Peyer's patch (tissue), 4 donors: ENCODE results near the gene TCF12. TPM values are rescaled to one million over a fixed set of nuclear protein-coding genes. Genes with fewer than 3 reads are reported as not detected.

Experiments used
- DNase-seq, 3 donors: peaks; one replicate each; pipeline ENCODE4 v3.0.0-alpha.2; 2017 to 2019
- H3K27ac ChIP-seq, 4 donors: fragments of 200-600 bp; sonication (generic); one replicate each; pipeline ENCODE4 v1.5.1; 2016 to 2019
- H3K27me3 ChIP-seq, 2 donors: fragments of 200-600 bp; sonication (generic); one replicate each; pipeline ENCODE4 v1.5.1; 2019
- H3K36me3 ChIP-seq, 3 donors: fragments of 200-600 bp; sonication (generic); one replicate each; pipeline ENCODE4 v1.5.1; 2016 to 2019
- H3K4me1 ChIP-seq, 4 donors: fragments of 200-600 bp; sonication (generic); one replicate each; pipeline ENCODE4 v1.5.1; 2016 to 2019
- H3K4me3 ChIP-seq, 4 donors: fragments of 200-600 bp; sonication (generic); 1 replicate in 3 of 4; 2 replicates in 1 of 4; pipeline ENCODE4 v1.5.1; 2016 to 2019; ENCODE audit warnings: mild to moderate bottlenecking in 1 of 4
- H3K9me3 ChIP-seq, 4 donors: fragments of 200-600 bp; sonication (generic); one replicate each; pipeline ENCODE4 v1.5.1; 2016 to 2019; ENCODE audit warnings: mild to moderate bottlenecking in 1 of 4
- CTCF ChIP-seq, 6 experiments: fragments of 450-650 bp in 4 of 6; fragments of 200-600 bp in 2 of 6; sonication (generic) in 1 of 6; IDR thresholded peaks; one replicate each; pipeline ENCODE4 v1.5.1; 2017 to 2019; ENCODE audit warnings: antibody characterized with exemption in 6 of 6, mild to moderate bottlenecking in 3 of 6, moderate library complexity in 1 of 6
- POLR2A ChIP-seq, 2 donors: fragments of 450-650 bp; IDR thresholded peaks; one replicate each; pipeline ENCODE4 v1.5.1; 2017; ENCODE audit warnings: antibody characterized with exemption in 2 of 2, mild to moderate bottlenecking in 2 of 2, moderate library complexity in 2 of 2
- total RNA-seq, 4 donors: library from RNA; depleted of rRNA; stranded (reverse); fragments of >200 nt; gene quantifications; one replicate each; pipeline ENCODE4 v1.1.0, GENCODE V29; 2016

The TCF12 gene
- total RNA-seq, 4 donors from 2014 or later = 98.4 to 815 (median 215) TPM

- no peak for DNase-seq
- H3K9me3 ChIP-seq = no peaks in the 10 kb centered on the region
- H3K36me3 ChIP-seq = no peaks in the 10 kb centered on the region
- no peaks in the 10 kb centered on the region for H3K27me3 ChIP-seq
- no peak overlapping the region for H3K27ac ChIP-seq
- no peak overlapping the region for H3K4me3 ChIP-seq
- no peak for TF ChIP-seq CTCF (IDR thresholded peaks at IDR 0.05)
- H3K4me1 ChIP-seq = peaks cover 0 to 11% (median 0%) of the 10 kb centered on the region in 4 donors
Observed at GRCh38 chr15:57183614-57184344, 265.3 kb downstream of the TCF12 start.

- Histone ChIP-seq H3K36me3 (no peaks in the 10 kb centered on the region), H3K4me1 (peaks cover 0 to 11% (median 0%) of the 10 kb centered on the region in 4 donors), H3K4me3 (no peak overlapping the region), H3K27me3 (no peaks in the 10 kb centered on the region), H3K27ac (no peak overlapping the region), H3K9me3 (no peaks in the 10 kb centered on the region)
- DNase-seq = no peak
- TF ChIP-seq CTCF (IDR thresholded peaks at IDR 0.05) (no peak), POLR2A (IDR thresholded peaks at IDR 0.05) (no peak)
Observed at GRCh38 chr15:57184502-57184901, 266.1 kb downstream of the TCF12 start.

- no peak for DNase-seq
- Histone ChIP-seq H3K27ac (no peak overlapping the region), H3K9me3 (no peaks in the 10 kb centered on the region), H3K4me1 (peaks cover 0 to 11% (median 0%) of the 10 kb centered on the region in 4 donors), H3K4me3 (no peak overlapping the region), H3K36me3 (no peaks in the 10 kb centered on the region), H3K27me3 (no peaks in the 10 kb centered on the region)
- TF ChIP-seq POLR2A (IDR thresholded peaks at IDR 0.05) (no peak), CTCF (IDR thresholded peaks at IDR 0.05) (no peak)
Observed at GRCh38 chr15:57185507-57186074, 267.1 kb downstream of the TCF12 start.

- TF ChIP-seq CTCF (IDR thresholded peaks at IDR 0.05) (no peak), POLR2A (IDR thresholded peaks at IDR 0.05) (no peak)
- Histone ChIP-seq H3K4me1 (no peaks in the 10 kb centered on the region), H3K36me3 (peaks cover 0 to 21% (median 0%) of the 10 kb centered on the region in 3 donors), H3K4me3 (no peak overlapping the region), H3K27me3 (no peaks in the 10 kb centered on the region), H3K27ac (no peak overlapping the region), H3K9me3 (no peaks in the 10 kb centered on the region)
- no peak for DNase-seq
Observed at GRCh38 chr15:57189466-57189865, 271.0 kb downstream of the TCF12 start.

- Histone ChIP-seq H3K36me3 (peaks cover 0 to 21% (median 0%) of the 10 kb centered on the region in 3 donors), H3K9me3 (no peaks in the 10 kb centered on the region), H3K27ac (no peak overlapping the region), H3K4me3 (no peak overlapping the region), H3K4me1 (no peaks in the 10 kb centered on the region), H3K27me3 (no peaks in the 10 kb centered on the region)
- DNase-seq = no peak
- TF ChIP-seq CTCF (IDR thresholded peaks at IDR 0.05) (no peak), POLR2A (IDR thresholded peaks at IDR 0.05) (no peak)
Observed at GRCh38 chr15:57190208-57190607, 271.8 kb downstream of the TCF12 start.
